Activated naive CD8-positive, alpha-beta T cell treated with anti-CD3 and anti-CD28 coated beads, Interleukin-2, amount 50 U/mL, for 24 hours (primary cell): ENCODE data around the gene DNAH5.

Source experiments
- ATAC-seq: fragments of 150-1000 bp; cut with Tn5 transposase; one replicate; pipeline ENCODE4 v1.10.0; 2021
- DNase-seq: peaks from one replicate; pipeline ENCODE4 v3.0.0; 2021
- H3K27ac Mint-ChIP-seq: one replicate; pipeline ENCODE4 v1.8.0; 2021; ENCODE audit warnings: mild to moderate bottlenecking, mixed read lengths
- H3K27me3 Mint-ChIP-seq: one replicate; pipeline ENCODE4 v1.8.0; 2021; ENCODE audit warnings: mixed read lengths
- H3K36me3 Mint-ChIP-seq: one replicate; pipeline ENCODE4 v1.8.0; 2021; ENCODE audit warnings: low read depth, mixed read lengths
- H3K4me1 Mint-ChIP-seq: one replicate; pipeline ENCODE4 v1.8.0; 2021; ENCODE audit warnings: mixed read lengths
- H3K4me3 Mint-ChIP-seq: one replicate; pipeline ENCODE4 v1.8.0; 2021; ENCODE audit warnings: mild to moderate bottlenecking, moderate library complexity, mixed read lengths
- H3K9me3 Mint-ChIP-seq: one replicate; pipeline ENCODE4 v1.8.0; 2021; ENCODE audit warnings: mixed read lengths

DNAH5 gene

DNA sequence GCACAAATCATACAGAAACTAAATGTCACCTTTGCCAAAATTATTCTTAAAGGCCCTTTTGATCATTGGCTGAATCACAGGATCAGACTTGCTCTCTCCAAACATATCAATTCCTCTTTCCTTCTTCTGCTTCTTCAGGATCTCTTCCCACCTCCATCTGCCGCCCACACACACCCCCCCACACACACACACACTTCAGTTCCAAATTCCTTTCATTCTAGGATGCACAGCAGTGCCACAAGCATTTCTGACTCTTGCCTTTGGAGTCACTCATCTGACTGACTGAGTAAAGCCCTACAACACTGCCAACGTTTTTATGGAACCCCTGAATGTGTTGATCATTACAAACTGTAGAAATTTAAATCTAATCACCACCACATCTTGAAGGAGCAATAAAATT lies 22.9 kb downstream of the DNAH5 start:
- Mint-ChIP-seq H3K27me3 (no peaks in the 10 kb centered on the region), H3K9me3 (no peaks in the 10 kb centered on the region), H3K27ac (no peak overlapping the region), H3K36me3 (no peaks in the 10 kb centered on the region), H3K4me1 (no peaks in the 10 kb centered on the region), H3K4me3 (no peak overlapping the region)
- no peak for DNase-seq
- no peak for ATAC-seq

DNA sequence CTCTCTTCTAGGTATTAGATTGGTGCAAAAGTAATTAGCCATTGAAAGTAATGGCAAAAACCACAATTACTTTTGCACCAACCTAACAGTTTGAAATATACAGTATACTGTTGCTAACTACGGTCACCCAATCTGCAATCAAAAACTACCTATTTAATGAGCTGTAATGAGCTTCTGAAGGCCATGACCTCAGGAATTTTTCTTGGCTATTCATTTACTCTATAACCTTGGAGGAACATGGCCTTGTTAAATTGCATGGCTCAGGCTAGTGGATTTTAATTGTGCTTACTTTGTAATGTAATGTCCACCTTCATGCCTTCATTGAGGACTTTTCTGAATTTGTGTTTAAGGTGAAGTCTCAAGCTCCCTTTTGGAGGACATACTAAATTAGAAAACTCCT lies 24.7 kb downstream of the DNAH5 start:
- no peak overlapping the region for H3K4me3 Mint-ChIP-seq
- no peaks in the 10 kb centered on the region for H3K9me3 Mint-ChIP-seq
- no peaks in the 10 kb centered on the region for H3K4me1 Mint-ChIP-seq
- H3K27ac Mint-ChIP-seq: no peak overlapping the region
- DNase-seq: no peak
- no peaks in the 10 kb centered on the region for H3K27me3 Mint-ChIP-seq
- no peak for ATAC-seq
- H3K36me3 Mint-ChIP-seq: no peaks in the 10 kb centered on the region

DNA sequence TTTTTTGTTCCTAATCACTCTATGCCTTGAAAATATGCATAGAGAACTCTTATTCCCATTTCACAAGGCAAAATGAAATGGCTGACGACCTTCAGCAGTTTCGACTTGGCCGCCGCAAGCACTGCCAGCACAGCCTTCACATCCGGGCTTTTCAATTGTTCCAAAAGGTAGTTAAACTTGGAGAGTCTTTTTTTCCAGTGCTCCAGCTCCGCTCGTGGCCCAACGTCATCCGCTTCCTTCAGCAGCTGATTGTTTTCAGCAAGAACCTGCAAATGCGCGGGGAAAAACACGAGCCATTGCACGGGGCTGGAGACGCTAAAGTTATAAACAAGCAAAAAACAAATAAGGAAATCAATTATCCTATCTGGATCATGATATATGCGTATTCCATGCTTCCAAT lies 25.4 kb downstream of the DNAH5 start:
- no peaks in the 10 kb centered on the region for H3K9me3 Mint-ChIP-seq
- ATAC-seq (no peak), DNase-seq (no peak)
- no peak overlapping the region for H3K4me3 Mint-ChIP-seq
- no peaks in the 10 kb centered on the region for H3K4me1 Mint-ChIP-seq
- H3K27ac Mint-ChIP-seq: no peak overlapping the region
- no peaks in the 10 kb centered on the region for H3K27me3 Mint-ChIP-seq
- no peaks in the 10 kb centered on the region for H3K36me3 Mint-ChIP-seq

DNA sequence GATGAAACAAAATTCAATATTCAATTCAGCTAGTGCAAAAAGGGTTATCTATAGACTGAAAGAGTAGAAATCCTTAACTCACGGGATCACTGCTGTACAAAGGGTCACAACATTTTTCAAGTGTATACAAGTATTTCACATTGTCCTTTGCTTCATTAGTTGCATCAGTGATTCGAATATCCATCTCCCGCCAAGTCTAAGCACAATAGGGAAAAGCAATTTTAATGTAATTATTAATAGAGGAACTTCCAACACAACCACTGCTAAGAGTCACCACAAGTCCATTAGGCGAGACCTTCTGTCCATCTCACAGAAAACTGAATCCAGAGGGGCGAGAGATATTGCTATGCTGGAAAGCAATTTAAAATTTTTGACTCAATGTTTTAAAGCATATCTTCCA lies 27.4 kb downstream of the DNAH5 start:
- H3K9me3 Mint-ChIP-seq: no peaks in the 10 kb centered on the region
- no peak overlapping the region for H3K4me3 Mint-ChIP-seq
- H3K36me3 Mint-ChIP-seq: no peaks in the 10 kb centered on the region
- no peak overlapping the region for H3K27ac Mint-ChIP-seq
- H3K4me1 Mint-ChIP-seq: no peaks in the 10 kb centered on the region
- DNase-seq (no peak), ATAC-seq (no peak)
- H3K27me3 Mint-ChIP-seq: no peaks in the 10 kb centered on the region

DNA sequence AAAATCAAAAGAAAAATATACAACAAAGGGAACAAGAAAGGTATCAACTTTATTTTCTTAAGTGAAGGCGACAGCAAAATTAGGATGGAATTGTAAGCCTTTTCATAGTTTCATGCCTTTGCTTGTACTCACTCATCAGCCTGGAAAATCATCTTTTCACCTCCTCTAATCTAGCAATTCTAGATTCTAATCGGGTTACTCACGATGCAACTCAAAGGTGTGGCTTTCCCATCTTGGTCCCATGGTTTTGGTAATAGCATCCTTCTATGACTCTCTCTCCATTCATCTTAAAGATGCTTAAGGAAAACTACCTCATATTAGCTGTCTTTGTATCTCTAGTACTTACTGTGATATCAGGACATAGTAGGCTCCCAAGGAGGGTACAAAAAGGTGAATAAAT lies 30.5 kb downstream of the DNAH5 start:
- DNase-seq: no peak
- H3K36me3 Mint-ChIP-seq: no peaks in the 10 kb centered on the region
- no peak for ATAC-seq
- no peaks in the 10 kb centered on the region for H3K27me3 Mint-ChIP-seq
- H3K4me1 Mint-ChIP-seq: no peaks in the 10 kb centered on the region
- H3K9me3 Mint-ChIP-seq: no peaks in the 10 kb centered on the region
- H3K4me3 Mint-ChIP-seq: no peak overlapping the region
- H3K27ac Mint-ChIP-seq: no peak overlapping the region

DNA sequence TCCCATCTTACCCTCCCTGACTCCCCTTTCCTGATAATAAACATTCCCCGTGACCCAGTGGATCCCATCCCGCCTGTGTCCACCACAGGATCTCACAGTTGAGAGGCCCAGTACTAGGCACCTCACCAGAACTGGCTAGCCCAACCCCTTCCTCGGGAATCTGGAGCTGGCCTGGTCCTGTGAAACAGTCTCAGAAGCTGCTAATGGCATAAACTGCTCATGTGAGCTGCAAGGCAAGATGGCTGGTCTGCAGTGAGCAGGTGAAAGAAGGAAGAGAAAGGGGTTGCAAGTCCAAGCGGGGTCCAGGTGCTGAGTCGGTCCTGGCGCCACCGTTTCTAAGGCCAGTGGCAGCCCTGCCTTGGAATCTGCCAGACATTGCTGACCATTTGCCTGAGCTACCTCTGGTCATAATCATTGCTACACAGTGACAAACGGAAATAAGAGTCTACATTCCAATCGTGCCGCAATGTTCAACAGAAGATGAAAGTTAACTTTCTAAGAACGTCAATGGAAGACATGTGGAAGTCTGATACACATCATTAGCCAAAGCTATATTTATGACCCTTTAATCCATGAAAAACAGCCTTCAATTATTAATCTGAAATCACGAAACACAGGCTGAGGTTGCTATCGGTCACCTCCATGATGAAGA lies 33.7 kb downstream of the DNAH5 start:
- H3K36me3 Mint-ChIP-seq: no peaks in the 10 kb centered on the region
- H3K4me3 Mint-ChIP-seq: no peak overlapping the region
- no peak for ATAC-seq
- no peaks in the 10 kb centered on the region for H3K9me3 Mint-ChIP-seq
- H3K4me1 Mint-ChIP-seq: no peaks in the 10 kb centered on the region
- no peaks in the 10 kb centered on the region for H3K27me3 Mint-ChIP-seq
- H3K27ac Mint-ChIP-seq: no peak overlapping the region
- no peak for DNase-seq

DNA sequence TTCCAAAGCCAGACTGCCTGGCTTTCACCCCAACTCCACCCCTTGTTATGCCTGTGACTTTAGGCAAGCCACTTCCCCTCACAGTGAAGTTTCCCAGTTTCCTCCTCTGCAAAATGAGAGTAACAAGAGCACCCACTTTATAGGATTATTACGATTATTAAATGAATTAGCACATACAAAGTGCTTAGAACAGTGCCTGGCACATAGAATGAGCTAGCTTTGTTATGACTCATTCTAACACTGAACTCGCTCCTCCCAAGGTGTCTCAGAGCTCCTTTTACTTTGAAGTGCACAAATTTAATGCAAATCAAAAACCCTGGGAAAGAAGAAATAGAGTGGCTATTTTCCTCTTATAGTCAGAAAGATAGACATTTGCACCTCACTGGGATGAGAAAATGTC lies 34.3 kb downstream of the DNAH5 start:
- Mint-ChIP-seq H3K36me3 (no peaks in the 10 kb centered on the region), H3K4me3 (no peak overlapping the region), H3K4me1 (no peaks in the 10 kb centered on the region), H3K27ac (no peak overlapping the region), H3K27me3 (no peaks in the 10 kb centered on the region), H3K9me3 (no peaks in the 10 kb centered on the region)
- DNase-seq (no peak), ATAC-seq (no peak)

DNA sequence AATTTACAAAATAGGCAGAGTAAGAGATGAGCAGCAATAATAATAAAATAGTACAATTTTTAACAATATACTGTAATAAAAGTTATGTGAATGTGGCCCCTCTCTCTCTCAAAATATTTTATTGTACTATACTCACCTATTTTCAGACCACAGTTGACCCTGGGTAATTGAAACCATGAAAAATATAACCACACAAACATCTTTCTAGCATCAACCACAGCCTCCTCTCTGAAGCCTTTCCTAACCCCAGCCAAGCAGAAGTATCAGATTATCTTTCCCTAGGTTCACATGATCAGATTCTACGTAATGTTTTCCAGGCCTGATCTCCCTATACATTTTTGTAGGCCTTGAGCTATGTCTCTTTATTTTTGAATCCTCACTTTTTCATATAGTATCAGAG lies 35.2 kb downstream of the DNAH5 start:
- Mint-ChIP-seq H3K4me1 (no peaks in the 10 kb centered on the region), H3K36me3 (no peaks in the 10 kb centered on the region), H3K27ac (no peak overlapping the region), H3K9me3 (no peaks in the 10 kb centered on the region), H3K4me3 (no peak overlapping the region), H3K27me3 (no peaks in the 10 kb centered on the region)
- ATAC-seq: no peak
- DNase-seq: no peak

DNA sequence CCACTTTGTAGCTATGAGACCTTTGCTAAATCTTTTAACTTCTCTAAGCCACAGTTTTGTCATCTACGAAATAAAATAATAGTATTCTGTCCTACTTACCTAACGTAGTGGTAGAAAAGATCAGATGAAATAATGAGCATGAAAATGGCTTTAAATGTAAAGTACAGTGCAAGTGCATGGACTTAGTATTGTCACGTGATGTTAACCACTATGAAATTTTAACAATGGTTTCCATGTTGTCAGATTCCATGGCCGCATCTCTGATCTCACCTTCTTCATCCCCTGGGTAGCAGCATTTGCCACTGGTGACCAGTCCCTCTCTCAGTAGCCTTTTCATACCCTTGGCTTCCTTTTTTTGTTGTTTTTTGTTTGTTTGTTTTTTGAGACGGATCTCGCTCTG lies 45.9 kb downstream of the DNAH5 start:
- ATAC-seq (no peak), DNase-seq (no peak)
- Mint-ChIP-seq H3K36me3 (no peaks in the 10 kb centered on the region), H3K4me1 (no peaks in the 10 kb centered on the region), H3K27me3 (no peaks in the 10 kb centered on the region), H3K27ac (no peak overlapping the region), H3K4me3 (no peak overlapping the region), H3K9me3 (peaks cover 4% of the 10 kb centered on the region)

DNA sequence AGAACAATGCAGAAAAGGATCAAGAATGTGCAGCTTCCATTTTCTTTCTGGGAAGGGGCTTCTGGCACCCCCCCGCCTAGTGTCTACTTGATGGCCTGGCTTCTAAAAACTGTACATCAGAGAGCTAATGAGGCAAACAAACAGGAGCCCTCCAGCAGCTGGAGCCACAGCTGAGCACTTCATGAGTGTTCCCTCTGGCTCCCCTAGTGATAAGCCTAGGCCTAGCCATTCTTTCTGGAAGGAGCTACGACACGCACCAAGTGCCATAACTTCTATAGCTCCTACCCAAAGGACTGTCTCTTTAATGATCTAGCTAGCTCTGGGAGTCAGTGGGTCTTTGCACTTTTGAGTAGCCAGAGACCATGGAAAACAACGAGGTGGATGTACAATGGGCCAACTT lies 66.1 kb downstream of the DNAH5 start:
- no peak overlapping the region for H3K27ac Mint-ChIP-seq
- no peaks in the 10 kb centered on the region for H3K4me1 Mint-ChIP-seq
- no peaks in the 10 kb centered on the region for H3K27me3 Mint-ChIP-seq
- peaks cover 32% of the 10 kb centered on the region for H3K9me3 Mint-ChIP-seq
- no peak overlapping the region for H3K4me3 Mint-ChIP-seq
- ATAC-seq: no peak
- no peaks in the 10 kb centered on the region for H3K36me3 Mint-ChIP-seq
- no peak for DNase-seq

DNA sequence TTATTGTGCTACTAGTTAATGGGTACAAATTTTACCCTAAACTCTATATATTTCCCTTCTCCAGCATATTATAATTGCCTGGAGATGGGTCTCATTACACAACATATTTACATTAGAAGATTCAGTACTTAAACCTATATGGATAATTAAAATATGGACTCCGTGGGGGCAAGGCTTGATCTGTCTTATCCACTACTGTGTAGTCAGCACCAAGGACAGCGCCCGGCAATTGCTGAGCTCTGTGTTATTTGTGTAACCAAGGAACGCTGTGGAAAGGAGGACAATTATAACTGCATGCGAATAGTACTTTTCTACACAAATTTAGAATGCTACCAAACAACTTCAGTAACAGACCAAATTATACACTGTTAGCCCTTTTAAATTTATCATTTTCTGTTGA lies 77.7 kb downstream of the DNAH5 start:
- ATAC-seq (no peak), DNase-seq (peak; percentile 16)
- Mint-ChIP-seq H3K36me3 (no peaks in the 10 kb centered on the region), H3K4me3 (no peak overlapping the region), H3K27me3 (no peaks in the 10 kb centered on the region), H3K4me1 (no peaks in the 10 kb centered on the region), H3K9me3 (peaks cover 18% of the 10 kb centered on the region), H3K27ac (no peak overlapping the region)

DNA sequence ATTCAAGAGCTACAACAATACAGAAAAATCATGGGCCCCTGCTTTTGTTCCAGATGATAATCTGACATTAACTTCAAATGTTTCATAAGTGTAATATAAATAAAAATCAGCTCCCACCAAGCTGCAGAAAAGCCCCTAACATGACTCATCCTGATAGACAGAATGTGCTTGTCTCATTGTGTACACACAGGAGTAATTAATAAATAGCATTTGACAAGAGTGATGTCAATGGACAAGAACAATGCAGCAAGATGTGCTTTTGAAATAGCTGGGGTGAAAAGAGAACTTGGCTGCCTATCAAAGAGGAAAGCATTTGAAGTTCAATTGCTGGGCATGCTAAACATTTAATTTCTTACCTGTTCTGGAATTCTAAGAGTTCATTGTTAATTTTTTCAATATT lies 79.2 kb downstream of the DNAH5 start:
- Mint-ChIP-seq H3K36me3 (no peaks in the 10 kb centered on the region), H3K27me3 (no peaks in the 10 kb centered on the region), H3K9me3 (peaks cover 18% of the 10 kb centered on the region), H3K27ac (no peak overlapping the region), H3K4me3 (no peak overlapping the region), H3K4me1 (no peaks in the 10 kb centered on the region)
- no peak for DNase-seq
- ATAC-seq: no peak

DNA sequence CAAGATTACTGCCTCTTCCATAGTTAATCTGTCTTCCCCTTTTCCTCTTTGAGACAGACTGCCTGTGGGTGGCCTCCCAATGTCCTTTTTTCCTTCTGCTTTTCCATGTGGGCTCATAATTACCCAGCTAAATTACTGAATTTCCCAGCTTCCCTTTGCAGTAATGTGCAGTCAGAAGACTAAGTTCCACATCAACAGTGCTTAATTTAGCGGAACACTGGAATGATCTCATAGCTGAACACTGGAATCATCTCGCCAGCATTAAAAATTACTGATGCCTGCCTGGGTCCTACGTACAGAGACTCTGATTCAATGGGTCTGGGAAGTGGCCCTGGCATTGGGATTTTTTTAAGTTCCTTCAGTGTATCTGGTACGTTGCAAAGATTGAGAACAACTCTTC lies 84.3 kb downstream of the DNAH5 start:
- DNase-seq (no peak), ATAC-seq (no peak)
- H3K4me3 Mint-ChIP-seq: no peak overlapping the region
- H3K36me3 Mint-ChIP-seq: no peaks in the 10 kb centered on the region
- H3K27me3 Mint-ChIP-seq: no peaks in the 10 kb centered on the region
- no peaks in the 10 kb centered on the region for H3K4me1 Mint-ChIP-seq
- H3K27ac Mint-ChIP-seq: no peak overlapping the region
- peaks cover 35% of the 10 kb centered on the region for H3K9me3 Mint-ChIP-seq

DNA sequence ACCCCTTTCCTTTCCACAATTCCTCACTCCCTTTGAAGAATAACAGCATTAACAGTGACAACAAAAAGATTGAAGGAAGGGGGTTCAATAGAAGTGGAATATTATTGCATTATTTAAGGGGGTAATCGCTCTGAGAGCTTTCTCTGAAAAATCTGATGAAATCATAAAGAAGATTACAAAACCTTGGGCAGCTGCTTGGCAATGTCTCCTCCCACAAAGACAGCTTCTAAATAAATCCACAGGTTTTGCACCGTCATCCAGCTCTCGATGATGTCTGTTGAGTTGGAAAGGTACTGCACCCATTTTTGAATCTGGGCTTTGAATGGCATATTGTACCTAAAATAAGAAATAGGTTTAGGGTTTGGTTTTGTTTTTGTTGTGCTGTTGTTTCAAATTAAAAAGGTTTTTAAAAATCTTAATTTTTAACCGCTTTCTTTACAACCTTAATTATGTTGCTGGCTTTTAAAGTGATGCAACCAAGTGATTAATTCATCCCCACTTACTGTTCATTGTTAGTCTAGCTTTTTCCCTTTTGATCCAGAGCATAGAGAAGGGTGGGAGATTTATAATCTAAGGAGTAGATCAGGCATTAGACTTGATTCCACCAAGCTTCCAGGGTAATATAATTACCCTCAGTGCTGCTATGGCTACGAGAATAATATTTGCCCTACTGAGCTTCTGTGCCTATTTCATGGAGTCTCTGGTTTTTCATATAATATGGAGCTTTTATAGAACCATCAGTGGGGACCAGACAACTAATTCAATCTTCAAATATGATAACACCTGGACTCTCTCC lies 85.0 kb downstream of the DNAH5 start:
- Mint-ChIP-seq H3K27me3 (no peaks in the 10 kb centered on the region), H3K9me3 (peaks cover 35% of the 10 kb centered on the region), H3K36me3 (no peaks in the 10 kb centered on the region)

DNA sequence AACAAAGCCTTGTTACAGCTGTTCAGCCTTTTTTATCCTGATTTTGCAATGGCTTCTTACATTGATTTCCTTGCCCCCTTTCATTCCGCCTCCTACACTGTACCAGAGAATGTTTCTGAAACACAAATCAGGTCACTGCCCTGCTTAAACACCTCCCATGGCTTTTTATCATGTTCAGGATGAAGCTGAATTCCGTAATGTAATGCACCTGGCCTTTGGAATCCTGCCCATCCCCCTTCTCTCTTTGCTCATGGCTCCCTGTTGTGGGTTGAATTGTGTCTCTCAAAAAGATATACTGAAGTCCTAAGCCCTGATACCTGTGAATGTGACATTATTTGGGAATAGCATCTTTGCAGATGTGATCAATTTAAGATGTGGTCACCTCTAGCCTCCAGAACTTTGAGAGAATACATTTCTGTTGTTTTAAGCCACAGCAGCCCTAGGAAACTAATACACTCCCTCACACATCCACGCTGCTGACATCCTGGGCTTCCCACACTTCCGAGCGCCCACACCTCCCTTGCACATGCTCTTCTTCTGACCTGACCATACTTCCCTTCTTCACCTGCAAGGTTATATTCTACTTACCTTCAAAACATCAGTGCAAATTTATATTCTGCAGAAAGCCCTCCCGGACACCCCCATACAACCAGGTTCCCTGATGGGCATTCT lies 101.2 kb downstream of the DNAH5 start:
- DNase-seq: no peak
- Mint-ChIP-seq H3K36me3 (no peaks in the 10 kb centered on the region), H3K4me1 (no peaks in the 10 kb centered on the region)

More for the DNA sequence above, 85.0 kb downstream of the DNAH5 start:
- Mint-ChIP-seq H3K27ac (no peak overlapping the region), H3K4me3 (no peak overlapping the region), H3K4me1 (no peaks in the 10 kb centered on the region)
- DNase-seq: no peak
- no peak for ATAC-seq

More for the DNA sequence above, 101.2 kb downstream of the DNAH5 start:
- Mint-ChIP-seq H3K4me3 (no peak overlapping the region), H3K27ac (no peak overlapping the region), H3K27me3 (no peaks in the 10 kb centered on the region), H3K9me3 (no peaks in the 10 kb centered on the region)
- no peak for ATAC-seq
